Stimulated activated CD4-positive, alpha-beta T cell treated with anti-CD3 and anti-CD28 coated beads, Interleukin-1b, Interleukin-23, amount 100 ng/mL, for 48 hours (primary cell): ENCODE data around the gene STK17A.
"Not testable (repeated sequence)": the region's sequence is repeated elsewhere in the genome, so short reads cannot be mapped to it uniquely, and the experiment has no call there.

ENCODE experiments used
- DNase-seq: peaks from one replicate; pipeline ENCODE4 v3.0.0-alpha.2; 2020

STK17A gene

GRCh38 chr7:43602256-43602655 is 19.3 kb downstream of the STK17A start:
- DNase-seq: no peak

DNA sequence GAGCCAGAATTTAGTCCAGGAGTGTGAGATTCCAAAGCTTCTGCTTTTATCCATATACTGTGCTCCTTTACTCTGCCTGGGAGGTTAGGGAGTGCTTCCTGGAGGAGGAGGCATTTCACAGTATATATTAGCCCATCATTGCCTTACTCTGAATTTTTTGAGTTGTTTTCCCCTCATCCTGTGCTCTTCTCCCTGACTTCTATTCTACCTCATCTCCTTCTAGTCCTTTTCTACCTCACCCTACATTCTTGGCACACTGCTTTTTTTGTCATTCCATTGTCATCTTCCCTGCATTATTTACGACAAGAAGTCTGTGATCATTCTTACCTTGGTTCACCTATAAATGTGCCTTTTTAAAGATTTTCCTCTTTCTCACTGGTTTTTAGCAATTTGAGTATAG is 21.3 kb downstream of the STK17A start:
- no peak for DNase-seq

DNA sequence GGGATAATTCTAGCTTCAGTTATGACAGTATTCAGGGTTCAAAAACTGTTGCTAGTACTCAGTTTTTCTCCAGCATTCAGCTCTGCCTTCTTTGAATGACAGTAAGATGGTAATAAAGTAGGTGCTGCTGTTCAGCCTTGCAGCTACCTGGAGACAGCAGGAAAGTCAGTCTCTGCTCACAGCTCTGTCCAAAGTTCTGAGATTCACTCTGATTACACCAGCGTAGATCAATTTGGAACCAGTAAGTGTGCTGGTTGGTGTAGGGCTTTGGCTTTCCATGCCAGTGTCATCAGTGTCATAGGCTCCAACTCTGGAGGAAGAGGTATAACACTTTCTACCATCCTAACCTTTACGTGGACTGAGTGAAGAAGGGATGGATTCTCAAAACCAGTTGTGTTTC is 26.2 kb downstream of the STK17A start:
- no peak for DNase-seq

- DNase-seq: no peak
Observed at GRCh38 chr7:43612128-43612527, 29.2 kb downstream of the STK17A start.

DNA sequence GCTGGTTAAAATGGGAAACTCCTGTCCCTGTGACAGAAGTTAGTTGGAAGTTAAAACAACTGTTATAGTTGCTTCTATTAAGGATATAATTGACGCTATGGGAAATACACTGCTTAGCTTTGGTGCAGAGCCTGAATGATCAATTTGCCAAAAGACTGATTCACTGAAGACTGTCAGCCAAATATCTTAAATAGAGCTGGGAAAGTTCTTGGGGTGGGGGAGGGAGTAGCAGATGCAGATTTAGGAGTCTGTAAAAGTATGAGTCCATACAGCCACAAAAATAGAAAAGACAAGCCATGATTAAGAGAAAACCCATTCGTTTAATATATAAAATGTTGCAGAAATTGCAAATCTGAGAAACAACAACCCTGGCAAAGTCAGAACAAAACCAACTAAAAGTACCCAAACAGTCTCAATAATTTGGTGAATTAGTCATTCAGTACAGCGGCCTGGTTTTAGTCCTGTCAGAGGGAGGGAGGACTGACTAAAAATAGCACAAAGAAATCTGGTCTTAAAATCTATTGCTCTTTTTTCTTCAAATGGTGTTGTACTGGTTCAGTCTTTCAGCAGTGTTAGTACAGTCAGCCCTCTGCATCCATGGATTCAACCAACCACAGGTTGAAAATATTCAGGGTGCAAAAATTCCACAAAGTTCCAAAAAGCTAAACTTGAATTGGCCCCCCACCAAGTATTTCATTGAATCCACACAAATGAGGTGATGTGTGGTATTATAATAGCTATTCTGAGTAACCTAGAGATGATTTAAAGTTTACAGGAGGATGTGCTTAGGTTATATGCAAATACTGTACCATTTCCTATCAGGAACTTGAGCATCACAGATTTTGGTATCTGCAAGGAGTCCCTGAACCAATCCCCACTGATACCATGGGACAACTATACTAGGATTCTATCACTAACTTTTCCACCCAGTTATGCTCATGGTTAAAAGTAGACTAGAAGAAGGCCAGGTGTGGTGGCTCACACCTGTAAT is 30.0 kb downstream of the STK17A start:
- DNase-seq: no peak

GRCh38 chr7:43615558-43616145 is 32.7 kb downstream of the STK17A start:
- no peak for DNase-seq

- no peak for DNase-seq
Observed at GRCh38 chr7:43616977-43617376, 34.1 kb downstream of the STK17A start.

GRCh38 chr7:43618073-43618472 is 35.2 kb downstream of the STK17A start:
- DNase-seq: no peak

GRCh38 chr7:43619213-43620012 is 36.5 kb downstream of the STK17A start:
- DNase-seq: no peak

DNA sequence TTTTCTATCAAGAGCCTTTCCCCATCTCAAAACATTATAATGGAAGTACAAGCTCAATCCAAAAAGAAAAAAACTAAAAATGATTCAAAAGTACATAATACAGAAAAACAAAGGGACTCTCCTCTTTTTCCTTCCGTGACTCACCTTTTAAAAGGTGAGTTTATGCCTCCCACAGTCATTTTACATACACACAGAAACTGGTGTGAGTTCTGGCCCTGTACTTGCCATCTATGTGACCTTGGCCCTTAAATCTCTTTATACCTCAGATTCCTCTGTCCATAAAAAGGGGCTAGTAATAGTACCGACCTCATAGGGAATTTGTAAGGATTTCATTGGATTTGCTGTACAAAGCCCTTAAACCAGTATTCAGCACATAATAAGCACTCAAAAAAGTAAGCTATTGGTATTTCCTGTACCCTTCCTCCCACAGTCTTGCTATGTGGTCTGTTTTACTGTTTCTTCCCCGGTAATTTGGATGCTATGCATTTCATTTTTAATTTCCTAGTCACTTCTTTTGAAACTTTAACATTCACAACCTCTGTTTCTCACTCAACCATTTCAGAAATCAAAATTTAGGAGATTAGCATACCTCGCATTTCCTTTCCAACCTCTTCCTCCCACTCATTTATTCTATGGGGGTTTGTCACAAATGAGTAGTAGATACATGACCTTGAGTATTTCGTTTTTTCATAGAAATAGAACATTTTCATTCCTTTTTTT is 39.0 kb downstream of the STK17A start:
- no peak for DNase-seq

GRCh38 chr7:43624156-43624555 is 41.2 kb downstream of the STK17A start:
- DNase-seq: no peak

DNA sequence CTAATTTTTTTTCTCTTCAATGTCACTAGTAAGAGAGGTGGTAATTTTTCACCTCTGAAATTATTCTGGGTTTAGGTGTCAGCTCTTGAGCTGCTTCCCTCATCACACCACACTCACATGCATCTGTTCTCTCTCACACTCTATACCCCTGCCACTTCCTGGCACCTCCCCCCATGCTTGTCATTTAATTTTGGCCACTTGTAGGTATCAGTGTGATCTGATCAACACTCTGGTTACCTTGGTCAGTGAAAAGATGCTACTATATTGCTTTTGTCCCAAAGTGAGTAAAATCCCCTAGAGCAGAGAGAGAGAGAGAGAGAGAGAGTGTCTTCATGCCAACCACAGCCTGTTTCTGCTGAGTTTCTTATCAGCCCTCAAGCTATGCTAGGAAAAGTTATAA is 42.5 kb downstream of the STK17A start:
- DNase-seq: peak; percentile 24

DNA sequence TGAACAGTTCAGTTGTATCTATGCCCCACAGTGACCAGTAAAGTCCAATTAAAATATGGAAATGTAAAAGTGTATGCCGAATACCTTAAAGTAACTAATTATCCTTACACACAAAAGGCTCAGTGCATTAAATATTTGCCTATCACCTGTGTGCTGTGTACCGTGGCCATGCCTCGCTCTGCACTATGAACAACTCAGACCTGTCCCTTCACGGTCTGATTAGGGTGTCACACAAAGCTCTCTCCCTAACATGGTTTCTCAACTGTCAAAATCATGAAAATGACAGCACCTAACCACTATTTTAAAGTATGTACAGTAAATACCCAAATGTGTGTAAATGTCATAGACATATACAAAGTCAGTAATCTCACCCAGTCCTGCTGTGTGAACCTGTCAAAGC is 43.1 kb downstream of the STK17A start:
- DNase-seq: no peak

DNA sequence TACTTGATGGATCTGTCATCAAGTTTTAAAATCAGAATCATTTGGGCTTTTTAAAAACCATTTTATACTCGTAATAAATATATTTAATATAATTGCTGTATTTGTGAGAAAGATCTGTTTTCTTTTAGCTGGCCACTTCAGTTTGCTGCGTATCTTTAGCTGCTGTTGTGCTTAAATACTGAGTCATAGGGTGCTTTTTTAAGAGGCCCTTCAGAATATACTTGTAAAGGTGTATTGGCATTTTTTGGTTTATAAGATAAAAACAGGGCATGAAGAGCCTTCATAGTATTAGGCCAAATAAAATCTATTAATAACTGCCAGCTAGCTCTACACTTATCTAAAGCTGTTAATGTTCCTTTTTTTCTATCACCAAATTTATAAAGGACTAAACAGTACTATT is 43.8 kb downstream of the STK17A start:
- no peak for DNase-seq

GRCh38 chr7:43627798-43628197 is 44.9 kb downstream of the STK17A start:
- not testable (repeated sequence) for DNase-seq

DNA sequence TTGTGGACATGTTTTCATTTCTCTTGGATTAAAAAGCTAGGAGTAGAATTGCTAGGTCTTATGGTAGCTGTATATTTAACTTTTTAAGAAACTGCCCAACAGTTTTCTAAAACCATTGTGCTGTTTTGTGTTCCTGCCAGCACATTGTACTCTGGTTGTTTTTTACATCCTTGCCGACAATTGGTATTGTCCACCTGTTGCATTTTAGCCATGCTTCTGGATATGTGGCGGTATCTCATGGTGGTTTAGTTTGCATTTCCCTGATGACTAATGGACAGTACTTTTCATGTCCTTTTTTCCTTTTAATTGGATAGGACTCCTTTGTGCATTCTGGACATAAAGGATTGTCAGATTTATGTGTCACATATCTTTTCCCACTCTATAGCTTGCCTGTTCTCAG is 45.5 kb downstream of the STK17A start:
- DNase-seq: no peak

GRCh38 chr7:43629857-43630256 is 46.9 kb downstream of the STK17A start:
- DNase-seq: no peak

DNA sequence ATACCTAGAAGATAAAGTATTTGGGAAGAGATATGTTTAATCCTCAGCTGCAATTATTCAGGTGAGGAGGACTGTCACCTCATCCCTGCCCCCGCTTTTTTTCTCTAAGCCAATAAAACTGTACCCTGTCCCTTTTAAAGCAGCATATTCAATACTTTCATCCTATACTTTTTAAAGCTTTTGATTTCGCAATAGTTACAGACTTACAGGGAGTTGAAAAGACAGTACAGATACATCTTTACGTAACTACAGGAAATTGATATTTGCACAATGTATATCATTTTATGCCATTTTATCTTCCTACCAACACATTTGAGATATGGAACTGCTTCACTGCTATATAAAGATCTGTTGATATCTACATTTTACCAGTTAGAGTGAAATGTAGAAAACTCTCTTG is 47.6 kb downstream of the STK17A start:
- DNase-seq: no peak

DNA sequence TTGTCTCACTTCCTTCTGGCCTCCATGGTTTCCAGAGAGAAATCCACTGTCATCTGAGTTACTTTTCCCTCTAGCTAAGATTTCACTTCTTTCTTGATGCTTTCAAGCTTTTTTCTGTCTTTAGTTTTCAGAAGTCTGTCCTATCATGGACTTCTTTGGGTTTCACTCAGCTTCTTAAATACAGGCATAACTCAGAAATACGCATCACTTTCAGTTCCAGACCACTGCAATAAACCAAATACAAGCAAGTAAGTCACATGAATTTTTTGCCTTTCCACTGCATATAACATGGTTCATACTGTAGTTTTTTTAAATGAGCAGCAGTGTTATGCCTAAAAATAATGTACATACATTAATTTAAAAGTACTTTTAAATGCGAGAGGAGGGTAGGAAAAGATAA is 48.7 kb downstream of the STK17A start:
- DNase-seq: no peak

DNA sequence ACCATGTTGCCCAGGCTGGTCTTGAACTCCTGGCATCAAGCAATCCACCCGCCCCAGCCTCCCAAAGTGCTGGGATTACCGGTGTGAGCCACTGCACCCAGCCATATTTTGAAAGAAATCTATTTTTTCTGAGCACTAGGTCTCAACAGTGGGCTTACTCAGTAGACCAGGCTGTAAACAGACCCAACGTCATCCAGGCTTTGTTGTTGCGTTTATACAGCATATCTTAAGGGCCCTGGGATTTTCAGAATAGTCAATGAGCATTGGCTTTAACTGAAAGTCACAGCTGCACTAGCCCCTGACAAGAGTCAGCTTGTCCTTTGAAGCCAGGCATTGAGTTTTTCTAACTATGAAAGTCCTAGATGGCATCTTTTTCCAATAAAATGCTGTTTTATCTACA is 49.8 kb downstream of the STK17A start:
- DNase-seq: no peak

DNA sequence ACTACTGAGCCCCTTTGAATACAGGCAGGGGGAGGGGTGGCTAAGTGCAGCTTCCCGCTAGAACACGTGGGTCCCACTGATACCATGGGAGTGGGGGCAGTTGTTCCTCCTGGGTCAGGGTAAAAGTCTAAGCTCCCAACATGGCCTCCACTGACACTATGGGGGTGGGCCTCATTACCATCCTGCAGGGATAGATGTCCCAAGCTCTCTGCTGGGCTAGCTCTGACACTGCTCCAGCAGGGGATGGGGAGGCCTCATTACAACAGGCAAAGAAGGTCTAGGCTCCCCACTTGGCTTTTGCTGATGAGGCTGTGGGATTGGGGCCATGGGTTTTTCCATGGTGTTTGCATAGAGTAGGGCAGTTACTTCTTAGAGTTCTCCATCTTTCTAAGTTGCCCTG is 51.5 kb downstream of the STK17A start:
- no peak for DNase-seq

DNA sequence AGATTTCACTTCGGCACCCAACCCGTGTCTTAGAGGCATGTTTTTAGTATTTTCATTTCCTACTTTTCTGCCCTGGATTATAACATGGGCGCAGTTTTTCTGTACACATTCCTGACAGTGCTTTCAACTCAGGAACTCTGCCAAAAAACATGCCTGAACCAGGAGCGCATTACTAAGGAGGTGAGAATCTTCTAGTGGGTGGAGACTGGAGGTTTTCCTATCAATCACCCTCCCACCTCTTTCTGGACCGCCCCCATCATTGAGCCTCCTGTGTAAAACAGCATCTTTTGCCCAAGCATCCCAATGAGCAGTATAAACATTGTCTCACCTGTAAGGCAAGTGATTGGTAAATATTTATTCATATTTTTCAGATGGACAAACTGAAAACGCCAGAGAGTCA is 53.2 kb downstream of the STK17A start:
- DNase-seq: no peak
